H1 (cell line): ENCODE data around the gene TIA1. TPM values are rescaled to one million over a fixed set of nuclear protein-coding genes. Genes with fewer than 3 reads are reported as not detected.

Source experiments
- CBX8 ChIP-seq: fragments of 300-800, 300-1000 bp; sonication (generic); IDR thresholded peaks from 2 replicates; pipeline ENCODE4 v1.7.1; 2016; ENCODE audit warnings: low read depth, low read length, borderline replicate concordance
- CREB1 ChIP-seq: IDR thresholded peaks from 2 replicates; pipeline ENCODE4 v1.6.1; 2012; ENCODE audit warnings: inconsistent platforms
- NANOG ChIP-seq: IDR thresholded peaks from 2 replicates; pipeline ENCODE4 v1.6.1; 2011; ENCODE audit warnings: low read length, low read depth, mild to moderate bottlenecking, inconsistent platforms; ENCODE audit not compliant: insufficient read depth, poor library complexity, severe bottlenecking
- NRF1 ChIP-seq: IDR thresholded peaks from 2 replicates; pipeline ENCODE4 v1.6.1; 2011; ENCODE audit warnings: mild to moderate bottlenecking, low read depth, low read length, improper control_type of control experiment
- POLR2A ChIP-seq, 2 experiments: IDR thresholded peaks; 1 replicate in 1 of 2; 2 replicates in 1 of 2; pipeline ENCODE4 v1.6.1; 2011; ENCODE audit warnings: low read depth in 2 of 2, low read length in 2 of 2, mild to moderate bottlenecking in 2 of 2; ENCODE audit errors: control extremely low read depth in 1 of 2
- POU5F1 ChIP-seq: IDR thresholded peaks from 2 replicates; pipeline ENCODE4 v1.6.1; 2011; ENCODE audit warnings: low read depth, mild to moderate bottlenecking, low read length, moderate library complexity
- RBBP5 ChIP-seq: IDR thresholded peaks from 2 replicates; pipeline ENCODE4 v1.7.1; 2012; ENCODE audit warnings: low read depth, mild to moderate bottlenecking, inconsistent platforms, low read length, moderate library complexity, borderline replicate concordance
- SP1 ChIP-seq: IDR thresholded peaks from 2 replicates; pipeline ENCODE4 v1.6.1; 2011; ENCODE audit warnings: low read depth, low read length
- TCF12 ChIP-seq: IDR thresholded peaks from 2 replicates; pipeline ENCODE4 v1.6.1; 2011; ENCODE audit warnings: low read depth, mild to moderate bottlenecking, low read length
- ZNF274 ChIP-seq: IDR thresholded peaks from 2 replicates; pipeline ENCODE4 v1.7.0; 2012; ENCODE audit warnings: low read length, borderline replicate concordance; ENCODE audit errors: extremely low read depth
- polyA plus RNA-seq, 7 experiments: library from polyadenylated mRNA; depleted of rRNA in 3 of 7; stranded (reverse) in 5 of 7; unstranded in 2 of 7; fragments of >200 nt in 5 of 7; fragments of 200-250 nt in 2 of 7; gene quantifications; 1 replicate in 5 of 7; 2 replicates in 1 of 7; 4 replicates in 1 of 7; pipeline versions ENCODE4 v1.2.1 to v1.2.3, GENCODE V29; 2011 to 2013; ENCODE audit warnings: missing spikeins in 2 of 7, mixed read lengths in 2 of 7
- total RNA-seq: library from RNA; stranded (reverse); fragmentation: NEBNext Ultra II Directional; extraction: Animal tissue kit (Norgen Biotek cat#: 25700); gene quantifications from 2 replicates; pipeline ENCODE4 v1.2.1, GENCODE V29; 2021
- TF ChIP-seq, protein P1 (sequence below): fragments of 300-600 bp; sonication (generic); IDR thresholded peaks from 2 replicates; pipeline ENCODE4 v1.7.1; 2012; ENCODE audit warnings: low read length, moderate library complexity, mild to moderate bottlenecking, inconsistent platforms; ENCODE audit not compliant: insufficient replicate concordance

TIA1 gene
- total and polyA plus RNA-seq, 2 of the 8 experiments (the other 6 are each of a cell fraction or from before 2014, with no cell fraction given): 58.6 to 181 TPM

DNA sequence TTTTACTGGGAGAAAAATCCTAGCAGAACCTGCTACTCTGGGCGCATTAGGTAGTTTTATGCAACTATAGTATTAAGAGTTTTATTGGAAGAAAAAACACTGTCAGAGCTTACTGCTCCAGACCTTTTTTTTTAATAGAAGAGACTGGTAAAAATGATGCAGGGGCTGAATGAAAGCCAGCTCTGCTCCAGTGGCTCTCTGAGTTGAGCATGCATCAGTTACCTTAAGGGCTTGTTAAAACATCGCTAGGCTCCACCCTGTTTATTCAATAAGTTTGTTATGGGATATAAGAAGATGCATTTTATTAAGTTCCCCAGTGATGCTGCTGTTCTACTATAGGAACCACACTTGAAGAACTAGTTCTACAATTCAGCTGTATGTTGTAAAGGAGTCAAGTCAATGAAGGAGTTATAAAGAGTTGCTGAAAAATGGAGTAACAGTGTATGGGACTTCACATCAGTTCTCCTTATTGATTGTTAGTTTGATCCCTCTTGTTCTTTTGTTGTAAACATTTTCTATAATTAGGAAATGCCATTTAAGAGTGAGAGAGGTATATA is 31.9 kb upstream of the TIA1 start (continued):
- TF ChIP-seq, protein P1, sequence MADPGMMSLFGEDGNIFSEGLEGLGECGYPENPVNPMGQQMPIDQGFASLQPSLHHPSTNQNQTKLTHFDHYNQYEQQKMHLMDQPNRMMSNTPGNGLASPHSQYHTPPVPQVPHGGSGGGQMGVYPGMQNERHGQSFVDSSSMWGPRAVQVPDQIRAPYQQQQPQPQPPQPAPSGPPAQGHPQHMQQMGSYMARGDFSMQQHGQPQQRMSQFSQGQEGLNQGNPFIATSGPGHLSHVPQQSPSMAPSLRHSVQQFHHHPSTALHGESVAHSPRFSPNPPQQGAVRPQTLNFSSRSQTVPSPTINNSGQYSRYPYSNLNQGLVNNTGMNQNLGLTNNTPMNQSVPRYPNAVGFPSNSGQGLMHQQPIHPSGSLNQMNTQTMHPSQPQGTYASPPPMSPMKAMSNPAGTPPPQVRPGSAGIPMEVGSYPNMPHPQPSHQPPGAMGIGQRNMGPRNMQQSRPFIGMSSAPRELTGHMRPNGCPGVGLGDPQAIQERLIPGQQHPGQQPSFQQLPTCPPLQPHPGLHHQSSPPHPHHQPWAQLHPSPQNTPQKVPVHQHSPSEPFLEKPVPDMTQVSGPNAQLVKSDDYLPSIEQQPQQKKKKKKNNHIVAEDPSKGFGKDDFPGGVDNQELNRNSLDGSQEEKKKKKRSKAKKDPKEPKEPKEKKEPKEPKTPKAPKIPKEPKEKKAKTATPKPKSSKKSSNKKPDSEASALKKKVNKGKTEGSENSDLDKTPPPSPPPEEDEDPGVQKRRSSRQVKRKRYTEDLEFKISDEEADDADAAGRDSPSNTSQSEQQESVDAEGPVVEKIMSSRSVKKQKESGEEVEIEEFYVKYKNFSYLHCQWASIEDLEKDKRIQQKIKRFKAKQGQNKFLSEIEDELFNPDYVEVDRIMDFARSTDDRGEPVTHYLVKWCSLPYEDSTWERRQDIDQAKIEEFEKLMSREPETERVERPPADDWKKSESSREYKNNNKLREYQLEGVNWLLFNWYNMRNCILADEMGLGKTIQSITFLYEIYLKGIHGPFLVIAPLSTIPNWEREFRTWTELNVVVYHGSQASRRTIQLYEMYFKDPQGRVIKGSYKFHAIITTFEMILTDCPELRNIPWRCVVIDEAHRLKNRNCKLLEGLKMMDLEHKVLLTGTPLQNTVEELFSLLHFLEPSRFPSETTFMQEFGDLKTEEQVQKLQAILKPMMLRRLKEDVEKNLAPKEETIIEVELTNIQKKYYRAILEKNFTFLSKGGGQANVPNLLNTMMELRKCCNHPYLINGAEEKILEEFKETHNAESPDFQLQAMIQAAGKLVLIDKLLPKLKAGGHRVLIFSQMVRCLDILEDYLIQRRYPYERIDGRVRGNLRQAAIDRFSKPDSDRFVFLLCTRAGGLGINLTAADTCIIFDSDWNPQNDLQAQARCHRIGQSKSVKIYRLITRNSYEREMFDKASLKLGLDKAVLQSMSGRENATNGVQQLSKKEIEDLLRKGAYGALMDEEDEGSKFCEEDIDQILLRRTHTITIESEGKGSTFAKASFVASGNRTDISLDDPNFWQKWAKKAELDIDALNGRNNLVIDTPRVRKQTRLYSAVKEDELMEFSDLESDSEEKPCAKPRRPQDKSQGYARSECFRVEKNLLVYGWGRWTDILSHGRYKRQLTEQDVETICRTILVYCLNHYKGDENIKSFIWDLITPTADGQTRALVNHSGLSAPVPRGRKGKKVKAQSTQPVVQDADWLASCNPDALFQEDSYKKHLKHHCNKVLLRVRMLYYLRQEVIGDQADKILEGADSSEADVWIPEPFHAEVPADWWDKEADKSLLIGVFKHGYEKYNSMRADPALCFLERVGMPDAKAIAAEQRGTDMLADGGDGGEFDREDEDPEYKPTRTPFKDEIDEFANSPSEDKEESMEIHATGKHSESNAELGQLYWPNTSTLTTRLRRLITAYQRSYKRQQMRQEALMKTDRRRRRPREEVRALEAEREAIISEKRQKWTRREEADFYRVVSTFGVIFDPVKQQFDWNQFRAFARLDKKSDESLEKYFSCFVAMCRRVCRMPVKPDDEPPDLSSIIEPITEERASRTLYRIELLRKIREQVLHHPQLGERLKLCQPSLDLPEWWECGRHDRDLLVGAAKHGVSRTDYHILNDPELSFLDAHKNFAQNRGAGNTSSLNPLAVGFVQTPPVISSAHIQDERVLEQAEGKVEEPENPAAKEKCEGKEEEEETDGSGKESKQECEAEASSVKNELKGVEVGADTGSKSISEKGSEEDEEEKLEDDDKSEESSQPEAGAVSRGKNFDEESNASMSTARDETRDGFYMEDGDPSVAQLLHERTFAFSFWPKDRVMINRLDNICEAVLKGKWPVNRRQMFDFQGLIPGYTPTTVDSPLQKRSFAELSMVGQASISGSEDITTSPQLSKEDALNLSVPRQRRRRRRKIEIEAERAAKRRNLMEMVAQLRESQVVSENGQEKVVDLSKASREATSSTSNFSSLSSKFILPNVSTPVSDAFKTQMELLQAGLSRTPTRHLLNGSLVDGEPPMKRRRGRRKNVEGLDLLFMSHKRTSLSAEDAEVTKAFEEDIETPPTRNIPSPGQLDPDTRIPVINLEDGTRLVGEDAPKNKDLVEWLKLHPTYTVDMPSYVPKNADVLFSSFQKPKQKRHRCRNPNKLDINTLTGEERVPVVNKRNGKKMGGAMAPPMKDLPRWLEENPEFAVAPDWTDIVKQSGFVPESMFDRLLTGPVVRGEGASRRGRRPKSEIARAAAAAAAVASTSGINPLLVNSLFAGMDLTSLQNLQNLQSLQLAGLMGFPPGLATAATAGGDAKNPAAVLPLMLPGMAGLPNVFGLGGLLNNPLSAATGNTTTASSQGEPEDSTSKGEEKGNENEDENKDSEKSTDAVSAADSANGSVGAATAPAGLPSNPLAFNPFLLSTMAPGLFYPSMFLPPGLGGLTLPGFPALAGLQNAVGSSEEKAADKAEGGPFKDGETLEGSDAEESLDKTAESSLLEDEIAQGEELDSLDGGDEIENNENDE: no peak
- no peak for TF ChIP-seq TCF12
- no peak for TF ChIP-seq POU5F1
- no peak for TF ChIP-seq RBBP5
- no peak for TF ChIP-seq CREB1
- no peak for TF ChIP-seq POLR2A (IDR thresholded peaks at IDR 0.05; ENCODE audit: control extremely low read depth in 1 of 2, low read depth in 2 of 2, low read length in 2 of 2)
- TF ChIP-seq SP1: no peak
- no peak for TF ChIP-seq NANOG
- no peak for TF ChIP-seq CBX8
- TF ChIP-seq ZNF274: no peak
- no peak for TF ChIP-seq NRF1
